HepG2 (cell line): ENCODE measurements around the gene DNAJB6. TPM values are rescaled to one million over a fixed set of nuclear protein-coding genes. Genes with fewer than 3 reads are reported as not detected.

Experiments
- EP300 ChIP-seq, 3 experiments: sonication (generic) in 1 of 3; formaldehyde crosslinking in 1 of 3; IDR thresholded peaks; 2 replicates each; pipeline versions ENCODE4 v1.5.1 to v1.6.1; 2011 to 2020; ENCODE audit warnings: low read depth in 2 of 3, low read length in 2 of 3, borderline replicate concordance in 1 of 3, improper control_type of control experiment in 1 of 3, mild to moderate bottlenecking in 1 of 3, missing genetic modification reagents in 1 of 3, moderate library complexity in 1 of 3
- ETV5 ChIP-seq: IDR thresholded peaks from 2 replicates; pipeline ENCODE4 v1.6.1; 2018; ENCODE audit warnings: missing biosample characterization, missing genetic modification reagents, inconsistent platforms, borderline replicate concordance
- FOSL2 ChIP-seq: sonication (generic); formaldehyde crosslinking; IDR thresholded peaks from 2 replicates; pipeline ENCODE4 v1.4.0; 2020; ENCODE audit warnings: missing genetic modification reagents
- ISL2 ChIP-seq: sonication (generic); formaldehyde crosslinking; IDR thresholded peaks from 2 replicates; pipeline ENCODE4 v1.5.0; 2020; ENCODE audit warnings: missing genetic modification reagents
- KLF12 ChIP-seq: sonication (generic); formaldehyde crosslinking; IDR thresholded peaks from 2 replicates; pipeline ENCODE4 v1.4.0; 2020; ENCODE audit warnings: missing genetic modification reagents, borderline replicate concordance
- KLF13 ChIP-seq: sonication (generic); formaldehyde crosslinking; IDR thresholded peaks from 2 replicates; pipeline ENCODE4 v1.4.0; 2020; ENCODE audit warnings: mild to moderate bottlenecking, missing genetic modification reagents
- MYPOP ChIP-seq: sonication (generic); formaldehyde crosslinking; IDR thresholded peaks from 2 replicates; pipeline ENCODE4 v1.8.1; 2023; ENCODE audit warnings: mild to moderate bottlenecking, moderate library complexity, missing genetic modification reagents
- MZF1 ChIP-seq: sonication (generic); formaldehyde crosslinking; IDR thresholded peaks from 2 replicates; pipeline ENCODE4 v1.8.1; 2023; ENCODE audit warnings: mild to moderate bottlenecking, missing genetic modification reagents, borderline replicate concordance
- PCBP2 ChIP-seq: fragments of 200-400 bp; formaldehyde crosslinking; optimal IDR thresholded peaks from 2 replicates; pipeline ENCODE3; 2018; ENCODE audit warnings: low read length, low read depth; ENCODE audit not compliant: poor library complexity, severe bottlenecking
- SOX13 ChIP-seq, 3 experiments: fragments of 450-650 bp in 1 of 3; sonication (generic) in 1 of 3; formaldehyde crosslinking in 1 of 3; IDR thresholded peaks in 2 of 3; conservative IDR thresholded peaks in 1 of 3; 2 replicates each; pipeline versions ENCODE4 v1.5.0 to v1.6.1; 2016 to 2020; ENCODE audit warnings: antibody characterized with exemption in 1 of 3, mild to moderate bottlenecking in 1 of 3, missing compliant biosample characterization in 1 of 3, missing genetic modification reagents in 1 of 3, moderate library complexity in 1 of 3
- SOX5 ChIP-seq: IDR thresholded peaks from 2 replicates; pipeline ENCODE4 v1.6.1; 2016; ENCODE audit warnings: borderline replicate concordance
- TEF ChIP-seq: sonication (generic); formaldehyde crosslinking; IDR thresholded peaks from 2 replicates; pipeline ENCODE4 v1.5.0; 2020; ENCODE audit warnings: missing genetic modification reagents
- THAP11 ChIP-seq: IDR thresholded peaks from 2 replicates; pipeline ENCODE4 v1.6.1; 2016; ENCODE audit warnings: missing biosample characterization, missing genetic modification reagents
- ZNF264 ChIP-seq: sonication (generic); formaldehyde crosslinking; IDR thresholded peaks from 2 replicates; pipeline ENCODE4 v1.4.0; 2020; ENCODE audit warnings: missing genetic modification reagents
- ZNF547 ChIP-seq: sonication (generic); formaldehyde crosslinking; IDR thresholded peaks from 2 replicates; pipeline ENCODE4 v1.5.1; 2020; ENCODE audit warnings: mild to moderate bottlenecking, missing genetic modification reagents
- ZNF792 ChIP-seq: IDR thresholded peaks from 2 replicates; pipeline ENCODE4 v1.6.1; 2016
- polyA plus RNA-seq, 8 experiments: library from polyadenylated mRNA; depleted of rRNA in 3 of 8; stranded (reverse) in 7 of 8; unstranded in 1 of 8; fragments of >200 nt; fragmentation: Illumina TruSeq in 4 of 8; extraction: Trizol in 4 of 8; gene quantifications; 2 replicates each; pipeline versions ENCODE4 v1.2.1 to v1.2.3, GENCODE V29; 2011 to 2016; ENCODE audit warnings: low read depth in 4 of 8, missing spikeins in 1 of 8, mixed read lengths in 1 of 8; ENCODE audit not compliant: insufficient read depth in 1 of 8
- total RNA-seq, 5 experiments: library from RNA; depleted of rRNA; stranded (reverse); fragments of >200 nt; fragmentation: Illumina TruSeq; extraction: Trizol; gene quantifications; 2 replicates each; pipeline ENCODE4 v1.2.3, GENCODE V29; 2016; ENCODE audit warnings: low read depth in 1 of 5
- TF ChIP-seq, protein P1 (sequence below): sonication (generic); formaldehyde crosslinking; IDR thresholded peaks from 2 replicates; pipeline ENCODE4 v1.4.0; 2020; ENCODE audit warnings: missing genetic modification reagents, borderline replicate concordance
- TF ChIP-seq, protein P2 (sequence below): fragments of 450-650 bp; IDR thresholded peaks from 2 replicates; pipeline ENCODE4 v1.6.1; 2017
- TF ChIP-seq, protein P3 (sequence below): sonication (generic); formaldehyde crosslinking; IDR thresholded peaks from 2 replicates; pipeline ENCODE4 v1.5.1; 2020; ENCODE audit warnings: mild to moderate bottlenecking, missing genetic modification reagents, moderate library complexity

Gene DNAJB6
- total and polyA plus RNA-seq, 2 of the 13 experiments (the other 11 are each of a cell fraction or from before 2014, with no cell fraction given), result 29.9 to 53.9 TPM

GRCh38 chr7:157309988-157310668 is 26.7 kb upstream of the DNAJB6 start (continued):
- TF ChIP-seq KLF12 (CRISPR knock-in tag), result no peak
- peak; percentile 39 for TF ChIP-seq FOSL2 (CRISPR knock-in tag)
- no peak for TF ChIP-seq ZNF792 (CRISPR knock-in tag)
- TF ChIP-seq, protein P1, sequence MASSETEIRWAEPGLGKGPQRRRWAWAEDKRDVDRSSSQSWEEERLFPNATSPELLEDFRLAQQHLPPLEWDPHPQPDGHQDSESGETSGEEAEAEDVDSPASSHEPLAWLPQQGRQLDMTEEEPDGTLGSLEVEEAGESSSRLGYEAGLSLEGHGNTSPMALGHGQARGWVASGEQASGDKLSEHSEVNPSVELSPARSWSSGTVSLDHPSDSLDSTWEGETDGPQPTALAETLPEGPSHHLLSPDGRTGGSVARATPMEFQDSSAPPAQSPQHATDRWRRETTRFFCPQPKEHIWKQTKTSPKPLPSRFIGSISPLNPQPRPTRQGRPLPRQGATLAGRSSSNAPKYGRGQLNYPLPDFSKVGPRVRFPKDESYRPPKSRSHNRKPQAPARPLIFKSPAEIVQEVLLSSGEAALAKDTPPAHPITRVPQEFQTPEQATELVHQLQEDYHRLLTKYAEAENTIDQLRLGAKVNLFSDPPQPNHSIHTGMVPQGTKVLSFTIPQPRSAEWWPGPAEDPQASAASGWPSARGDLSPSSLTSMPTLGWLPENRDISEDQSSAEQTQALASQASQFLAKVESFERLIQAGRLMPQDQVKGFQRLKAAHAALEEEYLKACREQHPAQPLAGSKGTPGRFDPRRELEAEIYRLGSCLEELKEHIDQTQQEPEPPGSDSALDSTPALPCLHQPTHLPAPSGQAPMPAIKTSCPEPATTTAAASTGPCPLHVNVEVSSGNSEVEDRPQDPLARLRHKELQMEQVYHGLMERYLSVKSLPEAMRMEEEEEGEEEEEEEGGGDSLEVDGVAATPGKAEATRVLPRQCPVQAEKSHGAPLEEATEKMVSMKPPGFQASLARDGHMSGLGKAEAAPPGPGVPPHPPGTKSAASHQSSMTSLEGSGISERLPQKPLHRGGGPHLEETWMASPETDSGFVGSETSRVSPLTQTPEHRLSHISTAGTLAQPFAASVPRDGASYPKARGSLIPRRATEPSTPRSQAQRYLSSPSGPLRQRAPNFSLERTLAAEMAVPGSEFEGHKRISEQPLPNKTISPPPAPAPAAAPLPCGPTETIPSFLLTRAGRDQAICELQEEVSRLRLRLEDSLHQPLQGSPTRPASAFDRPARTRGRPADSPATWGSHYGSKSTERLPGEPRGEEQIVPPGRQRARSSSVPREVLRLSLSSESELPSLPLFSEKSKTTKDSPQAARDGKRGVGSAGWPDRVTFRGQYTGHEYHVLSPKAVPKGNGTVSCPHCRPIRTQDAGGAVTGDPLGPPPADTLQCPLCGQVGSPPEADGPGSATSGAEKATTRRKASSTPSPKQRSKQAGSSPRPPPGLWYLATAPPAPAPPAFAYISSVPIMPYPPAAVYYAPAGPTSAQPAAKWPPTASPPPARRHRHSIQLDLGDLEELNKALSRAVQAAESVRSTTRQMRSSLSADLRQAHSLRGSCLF (CRISPR knock-in tag), result no peak
- no peak for TF ChIP-seq KLF13
- no peak for TF ChIP-seq ISL2
- no peak for TF ChIP-seq MZF1 (CRISPR knock-in tag)
- peak; percentile 57; the same call in 1 of the 2 replicates for TF ChIP-seq SOX5
- TF ChIP-seq, protein P2, sequence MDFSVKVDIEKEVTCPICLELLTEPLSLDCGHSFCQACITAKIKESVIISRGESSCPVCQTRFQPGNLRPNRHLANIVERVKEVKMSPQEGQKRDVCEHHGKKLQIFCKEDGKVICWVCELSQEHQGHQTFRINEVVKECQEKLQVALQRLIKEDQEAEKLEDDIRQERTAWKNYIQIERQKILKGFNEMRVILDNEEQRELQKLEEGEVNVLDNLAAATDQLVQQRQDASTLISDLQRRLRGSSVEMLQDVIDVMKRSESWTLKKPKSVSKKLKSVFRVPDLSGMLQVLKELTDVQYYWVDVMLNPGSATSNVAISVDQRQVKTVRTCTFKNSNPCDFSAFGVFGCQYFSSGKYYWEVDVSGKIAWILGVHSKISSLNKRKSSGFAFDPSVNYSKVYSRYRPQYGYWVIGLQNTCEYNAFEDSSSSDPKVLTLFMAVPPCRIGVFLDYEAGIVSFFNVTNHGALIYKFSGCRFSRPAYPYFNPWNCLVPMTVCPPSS, result no peak
- no peak for TF ChIP-seq ZNF264 (CRISPR knock-in tag)
- TF ChIP-seq SOX13 (IDR thresholded peaks at IDR 0.05), result no peak
- peak in 1 of 2 experiments; percentile 75; a peak in 2 of 4 replicates for TF ChIP-seq SOX13 (CRISPR knock-in tag; conservative IDR thresholded peaks at IDR 0.05 in 1 of 2, IDR thresholded peaks at IDR 0.05 in 1 of 2)
- TF ChIP-seq ETV5 (CRISPR knock-in tag), result no peak
- TF ChIP-seq MYPOP (CRISPR knock-in tag), result no peak
- no peak for TF ChIP-seq PCBP2
- no peak for TF ChIP-seq ZNF547 (CRISPR knock-in tag)
- TF ChIP-seq EP300 (IDR thresholded peaks at IDR 0.05; ENCODE audit: low read depth in 2 of 2, low read length in 2 of 2), result no peak
- no peak for TF ChIP-seq EP300 (CRISPR knock-in tag; IDR thresholded peaks at IDR 0.05; ENCODE audit: borderline replicate concordance)
- TF ChIP-seq THAP11 (CRISPR knock-in tag), result no peak
- TF ChIP-seq, protein P3, sequence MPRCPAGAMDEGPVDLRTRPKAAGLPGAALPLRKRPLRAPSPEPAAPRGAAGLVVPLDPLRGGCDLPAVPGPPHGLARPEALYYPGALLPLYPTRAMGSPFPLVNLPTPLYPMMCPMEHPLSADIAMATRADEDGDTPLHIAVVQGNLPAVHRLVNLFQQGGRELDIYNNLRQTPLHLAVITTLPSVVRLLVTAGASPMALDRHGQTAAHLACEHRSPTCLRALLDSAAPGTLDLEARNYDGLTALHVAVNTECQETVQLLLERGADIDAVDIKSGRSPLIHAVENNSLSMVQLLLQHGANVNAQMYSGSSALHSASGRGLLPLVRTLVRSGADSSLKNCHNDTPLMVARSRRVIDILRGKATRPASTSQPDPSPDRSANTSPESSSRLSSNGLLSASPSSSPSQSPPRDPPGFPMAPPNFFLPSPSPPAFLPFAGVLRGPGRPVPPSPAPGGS (CRISPR knock-in tag), result no peak
- TF ChIP-seq TEF (CRISPR knock-in tag), result no peak
- TF ChIP-seq, all 625 proteins: peak for 6
